ENCODE data around the gene MAPK6.

DNA sequence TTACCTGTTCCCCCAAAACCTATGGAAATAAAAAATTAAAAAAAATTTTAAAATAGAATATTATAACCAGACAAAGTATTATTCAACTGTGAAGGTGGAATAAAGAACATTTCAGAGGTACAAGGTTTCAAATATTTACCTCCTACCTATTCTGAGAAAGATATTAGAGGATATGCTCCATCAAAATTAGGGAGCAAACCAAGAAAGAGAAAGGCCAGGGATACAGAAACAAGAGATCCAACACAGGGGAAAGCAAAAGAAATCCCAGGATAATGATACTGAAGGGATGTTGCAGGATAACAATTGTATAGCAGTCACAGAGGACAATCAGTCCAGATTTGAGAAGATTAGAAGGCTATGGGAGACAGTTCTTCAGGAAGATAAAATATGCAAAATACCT is 71.2 kb downstream of the MAPK6 start:
- no peak for TF ChIP-seq ZNF644 (tag; IDR thresholded peaks at IDR 0.05; ENCODE audit: low read depth)
- TF ChIP-seq ZNF75A (CRISPR knock-in tag; IDR thresholded peaks at IDR 0.05): no peak

Data from K562 (cell line).